PFSK-1 (cell line): Measurements from ENCODE around the gene FAM13A.

Experiments
- FOXP2 ChIP-seq: optimal IDR thresholded peaks from 2 replicates; pipeline ENCODE3; 2011; ENCODE audit warnings: borderline replicate concordance, control low read depth, inconsistent platforms; ENCODE audit not compliant: insufficient read depth; ENCODE audit errors: extremely low read length, extremely low read depth
- POLR2AphosphoS5 ChIP-seq: IDR thresholded peaks from 2 replicates; pipeline ENCODE4 v1.6.1; 2012; ENCODE audit warnings: low read depth, mild to moderate bottlenecking, control low read depth, low read length, moderate library complexity
- REST ChIP-seq, 2 experiments: IDR thresholded peaks; 2 replicates each; pipeline versions ENCODE4 v1.6.1 to v1.8.0; 2011 to 2012; ENCODE audit warnings: low read depth in 2 of 2, low read length in 2 of 2, control low read depth in 1 of 2, inconsistent platforms in 1 of 2, mild to moderate bottlenecking in 1 of 2, moderate library complexity in 1 of 2; ENCODE audit not compliant: insufficient read depth in 1 of 2
- SIN3A ChIP-seq: IDR thresholded peaks from 2 replicates; pipeline ENCODE4 v1.6.1; 2012; ENCODE audit warnings: mild to moderate bottlenecking, low read length, moderate library complexity, borderline replicate concordance; ENCODE audit not compliant: insufficient read depth
- TAF1 ChIP-seq: IDR thresholded peaks from 2 replicates; pipeline ENCODE4 v1.6.1; 2012; ENCODE audit warnings: low read length, control low read depth, borderline replicate concordance; ENCODE audit not compliant: insufficient read depth

The FAM13A gene

GRCh38 chr4:88819818-88820697 lies 236.9 kb downstream of the FAM13A start:
- no peak for TF ChIP-seq FOXP2
- no peak for TF ChIP-seq SIN3A
- TF ChIP-seq REST (IDR thresholded peaks at IDR 0.05; ENCODE audit: insufficient read depth in 1 of 2, low read depth in 2 of 2, low read length in 2 of 2) = no peak
- TF ChIP-seq POLR2AphosphoS5 = no peak
- TF ChIP-seq TAF1 = no peak

- TF ChIP-seq FOXP2 (no peak), TAF1 (no peak), POLR2AphosphoS5 (no peak), REST (IDR thresholded peaks at IDR 0.05; ENCODE audit: insufficient read depth in 1 of 2, low read depth in 2 of 2, low read length in 2 of 2) (no peak), SIN3A (no peak)
These were observed 238.1 kb downstream of the FAM13A start for GRCh38 chr4:88818631-88819470.

GRCh38 chr4:88817740-88818139 lies 239.2 kb downstream of the FAM13A start:
- no peak for TF ChIP-seq REST (IDR thresholded peaks at IDR 0.05; ENCODE audit: insufficient read depth in 1 of 2, low read depth in 2 of 2, low read length in 2 of 2)
- no peak for TF ChIP-seq FOXP2
- TF ChIP-seq POLR2AphosphoS5 = no peak
- TF ChIP-seq TAF1 = no peak
- TF ChIP-seq SIN3A = no peak

- TF ChIP-seq FOXP2 = no peak
- TF ChIP-seq SIN3A = no peak
- no peak for TF ChIP-seq TAF1
- no peak for TF ChIP-seq POLR2AphosphoS5
- no peak for TF ChIP-seq REST (IDR thresholded peaks at IDR 0.05; ENCODE audit: insufficient read depth in 1 of 2, low read depth in 2 of 2, low read length in 2 of 2)
These were observed 240.6 kb downstream of the FAM13A start for GRCh38 chr4:88816360-88816759.
